D341Med (cell line): ENCODE data around the gene AFMID.
A peak's percentile ranks its signal among the peaks of the same experiment; 100 is the strongest.
"Not testable (repeated sequence)": the region's sequence is repeated elsewhere in the genome, so short reads cannot be mapped to it uniquely, and the experiment has no call there.

Experiments
- DNase-seq: peaks from one replicate; pipeline ENCODE4 v3.0.0; 2012; ENCODE audit warnings: low spot score

Gene AFMID

GRCh38 chr17:78154903-78155811, 32.0 kb upstream of the AFMID start:
- DNase-seq, result no peak

GRCh38 chr17:78159575-78160158, 27.5 kb upstream of the AFMID start:
- DNase-seq, result no peak

GRCh38 chr17:78163881-78164747, 23.0 kb upstream of the AFMID start:
- DNase-seq, result no peak

GRCh38 chr17:78164748-78165607, 22.2 kb upstream of the AFMID start:
- DNase-seq, result no peak

GRCh38 chr17:78166416-78166815, 20.7 kb upstream of the AFMID start:
- no peak for DNase-seq

GRCh38 chr17:78168242-78168902, 18.8 kb upstream of the AFMID start, which contains the start of gene SYNGR2:
TSS of gene SYNGR2 (plus strand) at chr17:78168581. CDS start at chr17:78168617, 36 bp downstream.
- peak; percentile 100 for DNase-seq

- DNase-seq, result peak; percentile 89
Measured at GRCh38 chr17:78168903-78169793, 18.0 kb upstream of the AFMID start.

- DNase-seq, result no peak
Measured at GRCh38 chr17:78170692-78171590, 16.2 kb upstream of the AFMID start.

- not testable (repeated sequence) for DNase-seq
Measured at GRCh38 chr17:78171591-78172248, 15.4 kb upstream of the AFMID start.

GRCh38 chr17:78172249-78173051, 14.7 kb upstream of the AFMID start:
- no peak for DNase-seq

- no peak for DNase-seq
Measured at GRCh38 chr17:78173097-78173715, 14.0 kb upstream of the AFMID start.

GRCh38 chr17:78174346-78174869, 12.8 kb upstream of the AFMID start:
- DNase-seq, result no peak

- no peak for DNase-seq
Measured at GRCh38 chr17:78174870-78175642, 12.1 kb upstream of the AFMID start.

- no peak for DNase-seq
Measured at GRCh38 chr17:78175643-78175981, 11.6 kb upstream of the AFMID start.

GRCh38 chr17:78176548-78177025, 10.6 kb upstream of the AFMID start:
- DNase-seq, result peak; percentile 95

- no peak for DNase-seq
Measured at GRCh38 chr17:78179372-78179771, 7.8 kb upstream of the AFMID start.
